Naive thymus-derived CD4-positive, alpha-beta T cell (primary cell): ENCODE data around the gene ANKH. TPM values are rescaled to one million over a fixed set of nuclear protein-coding genes. Genes with fewer than 3 reads are reported as not detected.

Experiments
- ATAC-seq: fragments of 150-1000 bp; cut with Tn5 transposase; 2 replicates; pipeline ENCODE4 v1.10.0; 2021; ENCODE audit warnings: mild to moderate bottlenecking, moderate library complexity
- CTCF ChIA-PET: fragments of 350-600 bp; sonication (Branson Sonifier 250); formaldehyde crosslinking; loops from one replicate; lab custom pipeline; 2021; ENCODE audit warnings: antibody characterized with exemption; lab: Charles Lee
- POLR2A ChIA-PET: fragments of 350-600 bp; sonication (Branson Sonifier 250); formaldehyde crosslinking; loops from one replicate; lab custom pipeline; 2021; ENCODE audit warnings: antibody characterized with exemption, inconsistent platforms; lab: Charles Lee
- DNase-seq, 9 donors: peaks; one replicate each; pipeline versions ENCODE4 v3.0.0 to v3.0.0-alpha.2; 2020 to 2022; ENCODE audit warnings: mixed read lengths in 1 of 9
- H3K27ac ChIP-seq: one replicate; pipeline ENCODE4 v1.7.0; 2013; ENCODE audit warnings: mild to moderate bottlenecking, low read depth, low read length, moderate library complexity
- H3K27me3 ChIP-seq, 2 donors: one replicate each; pipeline ENCODE4 v1.7.0; 2013; ENCODE audit warnings: low read length in 2 of 2, mild to moderate bottlenecking in 2 of 2, moderate library complexity in 2 of 2; ENCODE audit not compliant: control insufficient read depth in 2 of 2, insufficient read depth in 2 of 2
- H3K36me3 ChIP-seq, 3 experiments: 1 replicate in 2 of 3; 2 replicates in 1 of 3; pipeline ENCODE4 v1.7.0; 2013; ENCODE audit warnings: low read length in 3 of 3, mild to moderate bottlenecking in 3 of 3, moderate library complexity in 1 of 3; ENCODE audit not compliant: insufficient read depth in 3 of 3, control insufficient read depth in 2 of 3
- H3K4me1 ChIP-seq, 2 donors: one replicate each; pipeline ENCODE4 v1.7.0; 2013; ENCODE audit warnings: low read length in 2 of 2, mild to moderate bottlenecking in 2 of 2, moderate library complexity in 1 of 2; ENCODE audit not compliant: control insufficient read depth in 2 of 2, insufficient read depth in 2 of 2
- H3K4me3 ChIP-seq: 2 replicates; pipeline ENCODE4 v1.7.0; 2013; ENCODE audit warnings: mild to moderate bottlenecking, low read length
- H3K9me3 ChIP-seq, 3 experiments: 1 replicate in 2 of 3; 2 replicates in 1 of 3; pipeline ENCODE4 v1.7.0; 2013; ENCODE audit warnings: low read length in 3 of 3; ENCODE audit not compliant: control insufficient read depth in 2 of 3
- H3K27ac Mint-ChIP-seq, 9 donors: one replicate each; pipeline ENCODE4 v1.8.0; 2020 to 2022; ENCODE audit warnings: mixed read lengths in 9 of 9, mild to moderate bottlenecking in 8 of 9, moderate library complexity in 5 of 9, inconsistent platforms in 2 of 9
- H3K27me3 Mint-ChIP-seq, 5 donors: one replicate each; pipeline ENCODE4 v1.8.0; 2021 to 2022; ENCODE audit warnings: mixed read lengths in 5 of 5, mild to moderate bottlenecking in 1 of 5
- H3K36me3 Mint-ChIP-seq, 5 donors: one replicate each; pipeline ENCODE4 v1.8.0; 2020 to 2022; ENCODE audit warnings: mixed read lengths in 5 of 5, mild to moderate bottlenecking in 3 of 5, inconsistent platforms in 1 of 5
- H3K4me1 Mint-ChIP-seq, 7 donors: one replicate each; pipeline ENCODE4 v1.8.0; 2020 to 2022; ENCODE audit warnings: mixed read lengths in 7 of 7, mild to moderate bottlenecking in 3 of 7, inconsistent platforms in 1 of 7
- H3K4me3 Mint-ChIP-seq, 10 donors: one replicate each; pipeline ENCODE4 v1.8.0; 2020 to 2022; ENCODE audit warnings: mild to moderate bottlenecking in 10 of 10, mixed read lengths in 10 of 10, moderate library complexity in 6 of 10, inconsistent platforms in 2 of 10
- H3K9me3 Mint-ChIP-seq, 11 donors: one replicate each; pipeline ENCODE4 v1.8.0; 2020 to 2022; ENCODE audit warnings: mixed read lengths in 11 of 11, mild to moderate bottlenecking in 4 of 11, inconsistent platforms in 1 of 11, moderate library complexity in 1 of 11
- intact Hi-C, 2 donors: fragments of 100-400 bp; cut with micrococcal nuclease; formaldehyde crosslinking; loops; one replicate each; pipeline ENCODE4 v1.15.1; 2023
- polyA plus RNA-seq, 2 donors: library from polyadenylated mRNA; unstranded; fragments of 300-500 nt; fragmentation: Illumina TruSeq; gene quantifications; one replicate each; pipeline ENCODE4 v1.2.3, GENCODE V29; 2021
- total RNA-seq, 6 experiments: library from RNA in 5 of 6; stranded (reverse) in 5 of 6; gene quantifications; 1 replicate in 5 of 6; 2 replicates in 1 of 6; pipeline ENCODE4 v1.2.3 and lab custom pipeline; 2021 to 2026

The ANKH gene
- total and polyA plus RNA-seq, 7 experiments from 2014 or later, result 35.9 to 190 (median 69.5) TPM

DNA sequence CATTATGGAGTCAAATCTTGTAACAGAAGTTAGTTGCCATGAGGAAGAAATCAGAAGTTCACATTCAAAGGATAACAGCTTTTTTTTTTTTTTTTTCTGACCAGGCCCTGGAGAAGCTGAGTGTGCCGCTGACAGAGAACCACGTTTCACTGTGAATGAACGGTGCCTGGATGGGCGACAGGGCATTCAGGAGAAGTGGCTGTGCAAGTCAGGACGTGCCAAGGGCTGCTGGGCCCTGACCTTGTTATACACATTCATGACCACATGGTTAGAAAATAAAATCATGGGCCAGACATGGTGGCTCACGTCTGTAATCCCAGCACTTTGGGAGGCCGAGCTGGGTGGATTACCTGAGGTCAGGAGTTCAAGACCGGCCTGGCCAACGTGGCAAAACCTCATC lies 91.6 kb downstream of the ANKH start:
- Mint-ChIP-seq H3K36me3 (peaks cover 14 to 59% (median 29%) of the 10 kb centered on the region in 5 donors), H3K4me3 (no peak overlapping the region), H3K27me3 (no peaks in the 10 kb centered on the region), H3K4me1 (peaks cover 23 to 91% (median 70%) of the 10 kb centered on the region in 7 donors), H3K27ac (peak overlapping the region in 2 of 9 donors; percentile 42 to 46), H3K9me3 (peaks cover 0 to 5% (median 0%) of the 10 kb centered on the region in 11 donors)
- intact Hi-C loops, result no loop called here
- Histone ChIP-seq H3K27ac (no peak overlapping the region), H3K4me1 (no peaks in the 10 kb centered on the region), H3K36me3 (peaks cover 0 to 10% (median 0%) of the 10 kb centered on the region in 3 experiments), H3K27me3 (no peaks in the 10 kb centered on the region), H3K4me3 (no peak overlapping the region), H3K9me3 (no peaks in the 10 kb centered on the region)
- CTCF ChIA-PET, result interaction anchor here (0.6 kb wide), 1 partner anchor 14 kb away, joined by 7 read pairs; no protein-coding TSS in a partner anchor
- ATAC-seq (no peak), DNase-seq (no peak)
- POLR2A ChIA-PET, result no interaction called here

DNA sequence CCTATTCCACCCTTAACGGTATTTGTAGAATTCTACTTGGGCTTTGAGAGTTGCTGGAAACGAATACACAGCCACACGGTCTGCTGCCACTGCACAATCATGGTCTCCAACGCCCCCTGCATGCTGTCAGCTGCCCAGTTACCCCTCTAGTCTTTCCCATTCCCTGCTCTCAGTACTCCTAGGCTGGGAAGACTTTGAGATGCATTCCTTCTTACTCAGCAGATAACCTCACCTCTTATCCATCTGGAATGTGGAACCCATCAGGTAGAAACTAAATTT lies 92.8 kb downstream of the ANKH start:
- ATAC-seq (no peak), DNase-seq (no peak)
- Mint-ChIP-seq H3K36me3 (peaks cover 14 to 53% (median 25%) of the 10 kb centered on the region in 5 donors), H3K9me3 (peaks cover 0 to 4% (median 0%) of the 10 kb centered on the region in 11 donors), H3K27ac (peak overlapping the region in 4 of 9 donors; percentile 17 to 83 (median 40)), H3K27me3 (no peaks in the 10 kb centered on the region), H3K4me1 (peaks cover 19 to 90% (median 70%) of the 10 kb centered on the region in 7 donors), H3K4me3 (no peak overlapping the region)
- intact Hi-C loops, result no loop called here
- ChIA-PET CTCF (no interaction called here), POLR2A (interaction anchor here (1.1 kb wide), 1 partner anchor 21 kb away, joined by 3 read pairs; no protein-coding TSS in a partner anchor)
- no peak overlapping the region for H3K4me3 ChIP-seq
- H3K36me3 ChIP-seq, result peaks cover 0 to 10% (median 0%) of the 10 kb centered on the region in 3 experiments
- H3K9me3 ChIP-seq, result no peaks in the 10 kb centered on the region
- H3K4me1 ChIP-seq, result no peaks in the 10 kb centered on the region
- H3K27me3 ChIP-seq, result no peaks in the 10 kb centered on the region
- H3K27ac ChIP-seq, result no peak overlapping the region

DNA sequence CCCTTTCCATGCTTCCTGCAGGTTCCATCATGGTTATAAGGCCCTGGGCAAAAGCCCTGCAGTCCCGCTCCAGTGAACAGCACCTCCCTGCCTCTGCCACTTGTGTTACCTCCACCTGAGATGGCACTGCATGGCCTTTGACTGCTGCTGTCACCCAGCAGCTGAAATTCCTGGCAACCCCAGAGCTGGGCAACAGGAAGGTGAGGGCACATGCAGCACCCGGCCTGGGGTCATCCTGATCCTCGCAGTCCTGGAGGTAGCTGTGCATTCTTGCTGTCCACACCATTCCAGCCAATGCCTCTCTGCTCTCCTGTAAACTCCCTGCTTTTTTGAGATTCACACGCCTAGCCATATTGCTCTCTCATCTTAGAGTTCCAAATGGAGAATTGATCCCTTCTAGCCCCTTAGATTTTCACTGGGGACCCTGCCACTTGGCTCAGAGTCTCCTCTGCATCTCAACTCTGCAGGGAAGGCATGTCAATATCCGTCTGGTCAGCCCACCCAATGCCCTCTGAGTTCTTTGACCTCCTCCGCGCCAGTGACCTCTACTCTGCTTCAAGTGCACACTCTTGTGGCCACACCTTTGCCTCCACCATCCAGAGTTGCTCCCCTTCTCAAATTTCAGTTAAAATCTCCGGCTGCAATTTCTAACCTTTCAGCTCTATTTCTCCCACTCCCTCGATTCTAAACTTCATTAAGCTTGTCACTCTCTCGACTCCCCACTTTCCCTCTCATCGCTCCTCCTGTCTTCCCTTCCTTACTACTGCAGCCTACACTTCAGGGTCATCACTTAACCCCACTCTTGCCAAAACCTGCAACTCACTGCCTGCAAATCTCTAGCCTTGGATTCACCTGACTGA lies 93.4 kb downstream of the ANKH start:
- H3K4me3 ChIP-seq, result no peak overlapping the region
- Mint-ChIP-seq H3K36me3 (peaks cover 14 to 51% (median 22%) of the 10 kb centered on the region in 5 donors), H3K9me3 (peaks cover 0 to 4% (median 0%) of the 10 kb centered on the region in 11 donors), H3K4me1 (peaks cover 14 to 86% (median 65%) of the 10 kb centered on the region in 7 donors), H3K27ac (peak overlapping the region in 6 of 9 donors; percentile 10 to 83 (median 32)), H3K27me3 (no peaks in the 10 kb centered on the region), H3K4me3 (no peak overlapping the region)
- no peaks in the 10 kb centered on the region for H3K27me3 ChIP-seq
- no peaks in the 10 kb centered on the region for H3K9me3 ChIP-seq
- ChIA-PET POLR2A (interaction anchor here (1.1 kb wide), 1 partner anchor 21 kb away, joined by 3 read pairs; no protein-coding TSS in a partner anchor), CTCF (interaction anchor here (0.6 kb wide), 1 partner anchor 11 kb away, joined by 3 read pairs; no protein-coding TSS in a partner anchor)
- H3K27ac ChIP-seq, result no peak overlapping the region
- intact Hi-C loops, result loop anchor here in 1 of 2 donors (2.0 kb wide), 1 partner anchor 13 kb away; no protein-coding TSS in a partner anchor
- ATAC-seq (no peak), DNase-seq (no peak)
- no peaks in the 10 kb centered on the region for H3K4me1 ChIP-seq
- H3K36me3 ChIP-seq, result peaks cover 0 to 10% (median 0%) of the 10 kb centered on the region in 3 experiments

DNA sequence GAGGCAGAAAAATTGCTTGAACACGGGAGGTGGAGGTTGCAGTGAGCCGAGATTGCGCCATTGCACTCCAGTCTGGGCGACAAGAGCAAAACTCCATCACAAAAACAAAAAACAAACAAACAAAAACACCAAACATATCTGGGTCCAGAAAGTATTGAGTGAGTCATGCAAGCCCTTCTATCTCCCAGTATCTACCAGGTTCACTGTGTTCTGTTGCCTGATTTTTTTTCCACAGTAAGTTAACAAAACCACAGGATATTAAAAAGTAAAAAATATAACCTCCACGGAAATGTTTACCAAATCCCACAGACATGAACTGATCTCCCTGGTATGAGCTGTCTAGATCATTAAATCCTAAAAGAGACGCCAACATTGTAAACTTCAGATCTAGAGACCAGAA lies 94.4 kb downstream of the ANKH start:
- ATAC-seq, result no peak
- Mint-ChIP-seq H3K27me3 (no peaks in the 10 kb centered on the region), H3K36me3 (peaks cover 12 to 46% (median 18%) of the 10 kb centered on the region in 5 donors), H3K4me1 (peaks cover 14 to 86% (median 66%) of the 10 kb centered on the region in 7 donors), H3K4me3 (no peak overlapping the region), H3K9me3 (peaks cover 0 to 4% (median 0%) of the 10 kb centered on the region in 11 donors), H3K27ac (peak overlapping the region in 1 of 9 donors; percentile 33)
- Histone ChIP-seq H3K4me1 (no peaks in the 10 kb centered on the region), H3K27me3 (no peaks in the 10 kb centered on the region), H3K36me3 (peaks cover 0 to 10% (median 0%) of the 10 kb centered on the region in 3 experiments), H3K9me3 (no peaks in the 10 kb centered on the region), H3K4me3 (no peak overlapping the region), H3K27ac (no peak overlapping the region)
- no peak for DNase-seq
- intact Hi-C loops, result loop anchor here in 1 of 2 donors (2.0 kb wide), 1 partner anchor 14 kb away; no protein-coding TSS in a partner anchor
- POLR2A ChIA-PET, result no interaction called here
- CTCF ChIA-PET, result no interaction called here

DNA sequence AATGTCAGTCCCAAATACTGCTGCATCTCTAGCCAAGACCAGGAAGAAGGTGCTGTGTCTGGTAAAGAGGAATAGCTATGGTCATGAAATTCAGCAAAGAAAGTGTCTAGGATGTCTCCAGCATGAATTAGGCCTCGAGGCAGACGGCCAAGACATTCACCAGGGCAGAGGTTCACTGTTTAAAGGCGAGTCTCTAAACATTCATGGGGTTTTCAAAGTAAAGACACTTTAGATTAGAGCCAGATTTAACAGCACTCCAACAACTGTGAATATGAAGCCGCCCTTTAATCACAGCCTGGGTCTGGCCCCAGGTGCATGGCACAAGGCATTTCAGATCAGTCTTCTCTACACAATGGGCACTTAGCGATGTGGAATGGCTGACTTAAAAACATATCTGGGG lies 95.0 kb downstream of the ANKH start:
- POLR2A ChIA-PET, result no interaction called here
- DNase-seq (no peak), ATAC-seq (no peak)
- Histone ChIP-seq H3K4me3 (no peak overlapping the region), H3K27ac (no peak overlapping the region), H3K9me3 (no peaks in the 10 kb centered on the region), H3K27me3 (no peaks in the 10 kb centered on the region), H3K36me3 (peaks cover 0 to 10% (median 0%) of the 10 kb centered on the region in 3 experiments), H3K4me1 (no peaks in the 10 kb centered on the region)
- H3K9me3 Mint-ChIP-seq, result peaks cover 0 to 4% (median 0%) of the 10 kb centered on the region in 11 donors
- no peak overlapping the region for H3K4me3 Mint-ChIP-seq
- peak overlapping the region in 4 of 9 donors; percentile 1 to 41 (median 35) for H3K27ac Mint-ChIP-seq
- peaks cover 9 to 84% (median 60%) of the 10 kb centered on the region in 7 donors for H3K4me1 Mint-ChIP-seq
- intact Hi-C loops, result loop anchor here in 1 of 2 donors (2.0 kb wide), 1 partner anchor 14 kb away; no protein-coding TSS in a partner anchor
- H3K36me3 Mint-ChIP-seq, result peaks cover 8 to 40% (median 12%) of the 10 kb centered on the region in 5 donors
- no peaks in the 10 kb centered on the region for H3K27me3 Mint-ChIP-seq
- CTCF ChIA-PET, result no interaction called here

DNA sequence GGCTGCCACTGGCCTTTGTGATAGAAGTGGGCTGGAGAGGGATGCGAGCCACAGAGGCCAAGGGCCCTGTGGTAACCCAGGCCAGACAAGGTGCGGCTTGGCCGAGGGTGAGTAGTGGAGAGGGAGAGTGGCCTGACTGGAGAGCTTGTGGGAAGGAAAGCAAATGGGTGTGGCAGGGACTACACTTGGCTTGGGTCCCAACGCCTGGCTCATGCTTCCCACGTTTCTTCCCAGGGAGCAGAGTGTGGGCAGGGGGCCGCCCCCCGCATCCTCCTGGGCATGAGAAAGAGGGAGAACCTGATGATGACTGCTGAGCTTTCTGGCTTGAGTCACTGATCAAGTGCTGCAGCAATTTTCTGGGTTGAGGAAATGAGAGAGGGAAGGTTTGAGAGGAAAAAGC lies 95.7 kb downstream of the ANKH start:
- no peaks in the 10 kb centered on the region for H3K4me1 ChIP-seq
- no peak overlapping the region for H3K27ac ChIP-seq
- H3K36me3 ChIP-seq, result peaks cover 0 to 10% (median 0%) of the 10 kb centered on the region in 3 experiments
- peak overlapping the region in 4 of 9 donors; percentile 1 to 41 (median 25) for H3K27ac Mint-ChIP-seq
- no peaks in the 10 kb centered on the region for H3K27me3 Mint-ChIP-seq
- no peaks in the 10 kb centered on the region for H3K9me3 ChIP-seq
- intact Hi-C loops, result loop anchor here in 1 of 2 donors (2.0 kb wide), 1 partner anchor 15 kb away; no protein-coding TSS in a partner anchor
- H3K9me3 Mint-ChIP-seq, result peaks cover 0 to 4% (median 0%) of the 10 kb centered on the region in 11 donors
- peaks cover 5 to 35% (median 10%) of the 10 kb centered on the region in 5 donors for H3K36me3 Mint-ChIP-seq
- no peaks in the 10 kb centered on the region for H3K27me3 ChIP-seq
- POLR2A ChIA-PET, result no interaction called here
- DNase-seq, result no peak
- peaks cover 3 to 81% (median 56%) of the 10 kb centered on the region in 7 donors for H3K4me1 Mint-ChIP-seq
- CTCF ChIA-PET, result interaction anchor here (0.6 kb wide), 1 partner anchor 24 kb away, joined by 3 read pairs; no protein-coding TSS in a partner anchor
- H3K4me3 ChIP-seq, result no peak overlapping the region
- ATAC-seq, result no peak
- H3K4me3 Mint-ChIP-seq, result no peak overlapping the region
